Neural cell (in vitro differentiated cells): ENCODE results near the gene KCNAB2. TPM values are rescaled to one million over a fixed set of nuclear protein-coding genes. Genes with fewer than 3 reads are reported as not detected.

Experiments used
- H2AFZ ChIP-seq: fragments of 200-600, 300-800 bp; sonication (generic), shearing (Covaris generic); 2 replicates; pipeline ENCODE4 v1.6.0; 2014; ENCODE audit warnings: low read depth, mild to moderate bottlenecking, antibody characterized with exemption, low read length, moderate library complexity
- H3F3A ChIP-seq: fragments of 200-600 bp; shearing (Covaris generic); 2 replicates; pipeline ENCODE4 v1.6.1; 2016; ENCODE audit warnings: mild to moderate bottlenecking, moderate library complexity, mixed read lengths, antibody characterized with exemption, low read length; ENCODE audit not compliant: insufficient read depth, poor library complexity, severe bottlenecking
- H3K27ac ChIP-seq: fragments of 200-600, 300-800 bp; sonication (generic), shearing (Covaris generic); 2 replicates; pipeline ENCODE4 v1.5.1; 2014; ENCODE audit warnings: mild to moderate bottlenecking, low read length, moderate library complexity
- H3K27me3 ChIP-seq: fragments of 300-800, 200-600 bp; sonication (generic), shearing (Covaris generic); 2 replicates; pipeline ENCODE4 v1.6.0; 2014; ENCODE audit warnings: mild to moderate bottlenecking, low read depth, low read length, moderate library complexity; ENCODE audit not compliant: insufficient read depth
- H3K36me3 ChIP-seq: fragments of 300-800, 200-600 bp; sonication (generic), shearing (Covaris generic); 2 replicates; pipeline ENCODE4 v1.5.1; 2014; ENCODE audit warnings: mild to moderate bottlenecking, antibody characterized with exemption, low read length, moderate library complexity; ENCODE audit not compliant: insufficient read depth
- H3K4me2 ChIP-seq: fragments of 300-800, 200-600 bp; sonication (generic), shearing (Covaris generic); 2 replicates; pipeline ENCODE4 v1.6.0; 2014; ENCODE audit warnings: mild to moderate bottlenecking, low read length
- H3K4me3 ChIP-seq: fragments of 300-800, 200-600 bp; sonication (generic), shearing (Covaris generic); 2 replicates; pipeline ENCODE4 v1.5.1; 2014; ENCODE audit warnings: mild to moderate bottlenecking, low read length, moderate library complexity
- H3K79me2 ChIP-seq: fragments of 200-600 bp; shearing (Covaris generic); replicated peaks from 2 replicates; pipeline ENCODE4 v1.6.0; 2014; ENCODE audit warnings: mild to moderate bottlenecking, low read length, moderate library complexity; ENCODE audit not compliant: insufficient read depth
- H3K9ac ChIP-seq: fragments of 300-800, 200-600 bp; sonication (generic), shearing (Covaris generic); 2 replicates; pipeline ENCODE4 v1.6.1; 2016; ENCODE audit warnings: mild to moderate bottlenecking, low read length, mixed read lengths
- H3K9me2 ChIP-seq: fragments of 200-600 bp; shearing (Covaris generic); 2 replicates; pipeline ENCODE4 v1.6.1; 2016; ENCODE audit warnings: mild to moderate bottlenecking, low read length, mixed read lengths; ENCODE audit not compliant: insufficient read depth
- H3K9me3 ChIP-seq: fragments of 200-600, 300-800 bp; sonication (generic), shearing (Covaris generic); 2 replicates; pipeline ENCODE4 v1.6.1; 2016; ENCODE audit warnings: mild to moderate bottlenecking, mixed run types, low read length, moderate library complexity, mixed read lengths
- H4K20me1 ChIP-seq: fragments of 200-600 bp; shearing (Covaris generic); 2 replicates; pipeline ENCODE4 v1.6.1; 2016; ENCODE audit warnings: mild to moderate bottlenecking, mixed run types; ENCODE audit not compliant: insufficient read depth
- EP300 ChIP-seq: fragments of 450-650 bp; conservative IDR thresholded peaks from 2 replicates; pipeline ENCODE4 v1.6.1; 2014; ENCODE audit warnings: antibody characterized with exemption, mild to moderate bottlenecking, moderate library complexity; ENCODE audit not compliant: poor library complexity, severe bottlenecking
- EZH2 ChIP-seq: fragments of 200-600, 300-800 bp; shearing (Covaris generic), sonication (generic); IDR thresholded peaks from 2 replicates; pipeline ENCODE4 v1.6.1; 2014; ENCODE audit warnings: antibody characterized with exemption, low read length, borderline replicate concordance, mild to moderate bottlenecking; ENCODE audit not compliant: insufficient read depth, poor library complexity, severe bottlenecking
- MXI1 ChIP-seq: fragments of 450-650 bp; conservative IDR thresholded peaks from 2 replicates; pipeline ENCODE4 v1.6.1; 2014; ENCODE audit warnings: antibody characterized with exemption, mild to moderate bottlenecking; ENCODE audit not compliant: poor library complexity, severe bottlenecking
- POLR2AphosphoS5 ChIP-seq: IDR thresholded peaks from 2 replicates; pipeline ENCODE4 v1.6.1; 2012
- RAD21 ChIP-seq: fragments of 450-650 bp; conservative IDR thresholded peaks from 2 replicates; pipeline ENCODE4 v1.6.1; 2014; ENCODE audit warnings: antibody characterized with exemption, mild to moderate bottlenecking, moderate library complexity
- REST ChIP-seq: IDR thresholded peaks from 2 replicates; pipeline ENCODE4 v1.6.1; 2012; ENCODE audit warnings: borderline replicate concordance
- SMC3 ChIP-seq: fragments of 450-650 bp; conservative IDR thresholded peaks from 2 replicates; pipeline ENCODE4 v1.6.1; 2014; ENCODE audit warnings: antibody characterized with exemption, mild to moderate bottlenecking, moderate library complexity; ENCODE audit not compliant: poor library complexity
- TAF1 ChIP-seq: IDR thresholded peaks from 2 replicates; pipeline ENCODE4 v1.6.1; 2012; ENCODE audit warnings: low read depth
- polyA plus RNA-seq: library from polyadenylated mRNA; depleted of rRNA; stranded (reverse); fragments of >200 nt; gene quantifications from 2 replicates; pipeline ENCODE4 v1.2.3, GENCODE V29; 2014
- TF ChIP-seq, protein P1 (sequence below): fragments of 450-650 bp; IDR thresholded peaks from 2 replicates; pipeline ENCODE4 v1.5.1; 2014; ENCODE audit warnings: antibody characterized with exemption, mild to moderate bottlenecking, moderate library complexity; ENCODE audit not compliant: poor library complexity, severe bottlenecking

KCNAB2 gene
- polyA plus RNA-seq, 1 donor from 2014 or later: 11.7 TPM

- H3K27me3 ChIP-seq: no peaks in the 10 kb centered on the region
- H3K4me3 ChIP-seq: no peak overlapping the region
- no peaks in the 10 kb centered on the region for H3K9me3 ChIP-seq
- no peak overlapping the region for H3K9ac ChIP-seq
- H4K20me1 ChIP-seq: no peaks in the 10 kb centered on the region
- no peaks in the 10 kb centered on the region for H3K79me2 ChIP-seq
- H3F3A ChIP-seq: no peaks in the 10 kb centered on the region
- H2AFZ ChIP-seq: no peak overlapping the region
- H3K9me2 ChIP-seq: no peaks in the 10 kb centered on the region
- no peak overlapping the region for H3K27ac ChIP-seq
- no peak overlapping the region for H3K4me2 ChIP-seq
- no peaks in the 10 kb centered on the region for H3K36me3 ChIP-seq
- no peak for TF ChIP-seq RAD21
- no peak for TF ChIP-seq EZH2
- TF ChIP-seq EP300: no peak
- no peak for TF ChIP-seq POLR2AphosphoS5
- no peak for TF ChIP-seq SMC3
- TF ChIP-seq REST: no peak
- TF ChIP-seq MXI1: no peak
- no peak for TF ChIP-seq TAF1
- TF ChIP-seq, protein P1, sequence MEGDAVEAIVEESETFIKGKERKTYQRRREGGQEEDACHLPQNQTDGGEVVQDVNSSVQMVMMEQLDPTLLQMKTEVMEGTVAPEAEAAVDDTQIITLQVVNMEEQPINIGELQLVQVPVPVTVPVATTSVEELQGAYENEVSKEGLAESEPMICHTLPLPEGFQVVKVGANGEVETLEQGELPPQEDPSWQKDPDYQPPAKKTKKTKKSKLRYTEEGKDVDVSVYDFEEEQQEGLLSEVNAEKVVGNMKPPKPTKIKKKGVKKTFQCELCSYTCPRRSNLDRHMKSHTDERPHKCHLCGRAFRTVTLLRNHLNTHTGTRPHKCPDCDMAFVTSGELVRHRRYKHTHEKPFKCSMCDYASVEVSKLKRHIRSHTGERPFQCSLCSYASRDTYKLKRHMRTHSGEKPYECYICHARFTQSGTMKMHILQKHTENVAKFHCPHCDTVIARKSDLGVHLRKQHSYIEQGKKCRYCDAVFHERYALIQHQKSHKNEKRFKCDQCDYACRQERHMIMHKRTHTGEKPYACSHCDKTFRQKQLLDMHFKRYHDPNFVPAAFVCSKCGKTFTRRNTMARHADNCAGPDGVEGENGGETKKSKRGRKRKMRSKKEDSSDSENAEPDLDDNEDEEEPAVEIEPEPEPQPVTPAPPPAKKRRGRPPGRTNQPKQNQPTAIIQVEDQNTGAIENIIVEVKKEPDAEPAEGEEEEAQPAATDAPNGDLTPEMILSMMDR: no peak
Measured at GRCh38 chr1:6040861-6041415, 4.8 kb upstream of the KCNAB2 start.

GRCh38 chr1:6041432-6042062, 4.1 kb upstream of the KCNAB2 start:
- no peak overlapping the region for H3K27ac ChIP-seq
- H3K9me3 ChIP-seq: no peaks in the 10 kb centered on the region
- no peaks in the 10 kb centered on the region for H4K20me1 ChIP-seq
- no peak overlapping the region for H3K4me3 ChIP-seq
- TF ChIP-seq POLR2AphosphoS5 (no peak), EP300 (no peak), SMC3 (peak; percentile 29), MXI1 (no peak), EZH2 (no peak), TAF1 (no peak), RAD21 (peak; percentile 36), REST (no peak)
- TF ChIP-seq, protein P1: peak; percentile 49
- no peak overlapping the region for H3K4me2 ChIP-seq
- H3K9ac ChIP-seq: no peak overlapping the region
- no peaks in the 10 kb centered on the region for H3K9me2 ChIP-seq
- H3K36me3 ChIP-seq: no peaks in the 10 kb centered on the region
- H3K27me3 ChIP-seq: no peaks in the 10 kb centered on the region
- H3K79me2 ChIP-seq: no peaks in the 10 kb centered on the region
- no peak overlapping the region for H2AFZ ChIP-seq
- no peaks in the 10 kb centered on the region for H3F3A ChIP-seq
